HepG2 (cell line): ENCODE data around the gene ACTR1A. TPM values are rescaled to one million over a fixed set of nuclear protein-coding genes. Genes with fewer than 3 reads are reported as not detected.
A peak's percentile ranks its signal among the peaks of the same experiment; 100 is the strongest.

ENCODE experiments used
- AGO1 ChIP-seq: fragments of 200-400 bp; formaldehyde crosslinking; IDR thresholded peaks from 2 replicates; pipeline ENCODE4 v1.6.1; 2017; ENCODE audit warnings: mild to moderate bottlenecking, low read depth, low read length, moderate library complexity; ENCODE audit not compliant: poor library complexity, severe bottlenecking
- FOXC1 ChIP-seq: sonication (generic); formaldehyde crosslinking; IDR thresholded peaks from 2 replicates; pipeline ENCODE4 v1.8.0; 2022; ENCODE audit warnings: mild to moderate bottlenecking, missing genetic modification reagents, borderline replicate concordance
- KLF16 ChIP-seq, 2 experiments: sonication (generic) in 1 of 2; formaldehyde crosslinking in 1 of 2; IDR thresholded peaks; 2 replicates each; pipeline versions ENCODE4 v1.6.1 to v1.8.0; 2016 to 2023; ENCODE audit warnings: missing genetic modification reagents in 2 of 2, missing compliant biosample characterization in 1 of 2
- NFYC ChIP-seq: IDR thresholded peaks from 2 replicates; pipeline ENCODE4 v1.6.1; 2016; ENCODE audit warnings: missing genetic modification reagents, missing compliant biosample characterization
- TCF12 ChIP-seq, 2 experiments: fragments of 450-650 bp in 1 of 2; sonication (generic) in 1 of 2; formaldehyde crosslinking in 1 of 2; IDR thresholded peaks; 2 replicates each; pipeline versions ENCODE4 v1.6.1 to v1.8.0; 2017 to 2022; ENCODE audit warnings: antibody characterized with exemption in 1 of 2, mild to moderate bottlenecking in 1 of 2, missing genetic modification reagents in 1 of 2, moderate library complexity in 1 of 2
- TOPORS ChIP-seq: sonication (generic); formaldehyde crosslinking; IDR thresholded peaks from 2 replicates; pipeline ENCODE4 v1.8.0; 2023; ENCODE audit warnings: mild to moderate bottlenecking, missing genetic modification reagents
- ZFP36L1 ChIP-seq: sonication (generic); formaldehyde crosslinking; IDR thresholded peaks from 2 replicates; pipeline ENCODE4 v1.8.0; 2022; ENCODE audit warnings: mild to moderate bottlenecking, missing genetic modification reagents, moderate library complexity
- ZKSCAN1 ChIP-seq: fragments of 150-350 bp; IDR thresholded peaks from 2 replicates; pipeline ENCODE4 v1.6.1; 2014; ENCODE audit warnings: low read length
- ZNF547 ChIP-seq: sonication (generic); formaldehyde crosslinking; IDR thresholded peaks from 2 replicates; pipeline ENCODE4 v1.5.1; 2020; ENCODE audit warnings: mild to moderate bottlenecking, missing genetic modification reagents
- ZNF558 ChIP-seq: sonication (generic); formaldehyde crosslinking; IDR thresholded peaks from 2 replicates; pipeline ENCODE4 v1.9.0; 2022; ENCODE audit warnings: mild to moderate bottlenecking, missing genetic modification reagents, borderline replicate concordance
- ZNF563 ChIP-seq: sonication (generic); formaldehyde crosslinking; IDR thresholded peaks from 2 replicates; pipeline ENCODE4 v1.8.0; 2022; ENCODE audit warnings: mild to moderate bottlenecking, moderate library complexity, missing genetic modification reagents
- polyA plus RNA-seq, 8 experiments: library from polyadenylated mRNA; depleted of rRNA in 3 of 8; stranded (reverse) in 7 of 8; unstranded in 1 of 8; fragments of >200 nt; fragmentation: Illumina TruSeq in 4 of 8; extraction: Trizol in 4 of 8; gene quantifications; 2 replicates each; pipeline versions ENCODE4 v1.2.1 to v1.2.3, GENCODE V29; 2011 to 2016; ENCODE audit warnings: low read depth in 4 of 8, missing spikeins in 1 of 8, mixed read lengths in 1 of 8; ENCODE audit not compliant: insufficient read depth in 1 of 8
- total RNA-seq, 5 experiments: library from RNA; depleted of rRNA; stranded (reverse); fragments of >200 nt; fragmentation: Illumina TruSeq; extraction: Trizol; gene quantifications; 2 replicates each; pipeline ENCODE4 v1.2.3, GENCODE V29; 2016; ENCODE audit warnings: low read depth in 1 of 5
- TF ChIP-seq, protein P1 (sequence below): sonication (generic); formaldehyde crosslinking; IDR thresholded peaks from 2 replicates; pipeline ENCODE4 v1.4.0; 2020; ENCODE audit warnings: missing genetic modification reagents, borderline replicate concordance
- TF ChIP-seq, protein P2 (sequence below): sonication (generic); formaldehyde crosslinking; IDR thresholded peaks from 2 replicates; pipeline ENCODE4 v1.5.0; 2020; ENCODE audit warnings: mild to moderate bottlenecking, missing genetic modification reagents, borderline replicate concordance
- TF ChIP-seq, protein P3 (sequence below): sonication (generic); formaldehyde crosslinking; IDR thresholded peaks from 2 replicates; pipeline ENCODE4 v1.4.0; 2020; ENCODE audit warnings: missing genetic modification reagents

The ACTR1A gene
- total and polyA plus RNA-seq, 2 of the 13 experiments (the other 11 are each of a cell fraction or from before 2014, with no cell fraction given): 59.6 to 62.8 TPM

DNA sequence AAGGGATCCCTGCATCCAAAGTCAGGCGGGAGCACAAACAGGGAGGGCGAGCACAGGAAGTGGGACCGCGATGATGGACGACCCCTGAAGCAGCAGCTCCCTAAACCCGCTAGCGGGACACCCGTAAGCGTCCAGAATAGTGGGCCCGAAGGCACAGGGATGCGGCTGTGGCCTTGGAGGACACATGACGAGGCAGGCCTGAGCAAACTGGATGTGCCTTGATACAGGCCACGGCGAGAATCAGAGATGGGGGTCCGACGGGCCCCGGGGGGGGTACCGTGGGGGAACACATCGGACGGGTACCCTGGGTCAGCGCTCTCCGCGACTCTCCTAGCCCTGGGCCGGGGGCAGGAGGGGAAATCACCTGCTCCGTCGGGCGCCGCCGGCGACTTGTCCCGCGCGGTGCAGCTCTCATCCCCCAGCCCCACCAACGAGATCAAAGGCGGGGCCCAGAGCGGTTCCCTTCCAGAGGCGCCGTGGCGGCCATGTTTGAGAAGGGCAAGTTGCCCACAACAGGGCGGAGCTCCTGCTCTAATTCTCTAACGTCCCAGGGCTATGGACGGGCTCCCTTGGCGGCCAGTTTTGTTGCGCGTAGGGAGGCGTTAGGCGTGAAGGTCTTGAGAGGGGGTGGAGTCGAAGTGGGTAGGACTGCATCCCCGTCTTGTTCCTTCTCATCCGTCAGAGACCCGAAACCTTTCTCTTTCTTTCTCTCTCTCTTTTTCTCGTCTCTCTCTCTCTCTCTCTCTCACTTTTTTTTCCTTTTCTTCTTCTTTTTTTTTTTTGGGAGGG is 70.2 kb downstream of the ACTR1A start, which contains the start of gene CUEDC2 (continued):
- TF ChIP-seq FOXC1 (CRISPR knock-in tag): no peak
- TF ChIP-seq ZNF558 (CRISPR knock-in tag): peak; percentile 55; the same call in 1 of the 2 replicates
- TF ChIP-seq, protein P1, sequence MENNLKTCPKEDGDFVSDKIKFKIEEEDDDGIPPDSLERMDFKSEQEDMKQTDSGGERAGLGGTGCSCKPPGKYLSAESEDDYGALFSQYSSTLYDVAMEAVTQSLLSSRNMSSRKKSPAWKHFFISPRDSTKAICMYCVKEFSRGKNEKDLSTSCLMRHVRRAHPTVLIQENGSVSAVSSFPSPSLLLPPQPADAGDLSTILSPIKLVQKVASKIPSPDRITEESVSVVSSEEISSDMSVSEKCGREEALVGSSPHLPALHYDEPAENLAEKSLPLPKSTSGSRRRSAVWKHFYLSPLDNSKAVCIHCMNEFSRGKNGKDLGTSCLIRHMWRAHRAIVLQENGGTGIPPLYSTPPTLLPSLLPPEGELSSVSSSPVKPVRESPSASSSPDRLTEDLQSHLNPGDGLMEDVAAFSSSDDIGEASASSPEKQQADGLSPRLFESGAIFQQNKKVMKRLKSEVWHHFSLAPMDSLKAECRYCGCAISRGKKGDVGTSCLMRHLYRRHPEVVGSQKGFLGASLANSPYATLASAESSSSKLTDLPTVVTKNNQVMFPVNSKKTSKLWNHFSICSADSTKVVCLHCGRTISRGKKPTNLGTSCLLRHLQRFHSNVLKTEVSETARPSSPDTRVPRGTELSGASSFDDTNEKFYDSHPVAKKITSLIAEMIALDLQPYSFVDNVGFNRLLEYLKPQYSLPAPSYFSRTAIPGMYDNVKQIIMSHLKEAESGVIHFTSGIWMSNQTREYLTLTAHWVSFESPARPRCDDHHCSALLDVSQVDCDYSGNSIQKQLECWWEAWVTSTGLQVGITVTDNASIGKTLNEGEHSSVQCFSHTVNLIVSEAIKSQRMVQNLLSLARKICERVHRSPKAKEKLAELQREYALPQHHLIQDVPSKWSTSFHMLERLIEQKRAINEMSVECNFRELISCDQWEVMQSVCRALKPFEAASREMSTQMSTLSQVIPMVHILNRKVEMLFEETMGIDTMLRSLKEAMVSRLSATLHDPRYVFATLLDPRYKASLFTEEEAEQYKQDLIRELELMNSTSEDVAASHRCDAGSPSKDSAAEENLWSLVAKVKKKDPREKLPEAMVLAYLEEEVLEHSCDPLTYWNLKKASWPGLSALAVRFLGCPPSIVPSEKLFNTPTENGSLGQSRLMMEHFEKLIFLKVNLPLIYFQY (CRISPR knock-in tag): peak; percentile 70; the same call in 1 of the 2 replicates
- TF ChIP-seq, protein P2, sequence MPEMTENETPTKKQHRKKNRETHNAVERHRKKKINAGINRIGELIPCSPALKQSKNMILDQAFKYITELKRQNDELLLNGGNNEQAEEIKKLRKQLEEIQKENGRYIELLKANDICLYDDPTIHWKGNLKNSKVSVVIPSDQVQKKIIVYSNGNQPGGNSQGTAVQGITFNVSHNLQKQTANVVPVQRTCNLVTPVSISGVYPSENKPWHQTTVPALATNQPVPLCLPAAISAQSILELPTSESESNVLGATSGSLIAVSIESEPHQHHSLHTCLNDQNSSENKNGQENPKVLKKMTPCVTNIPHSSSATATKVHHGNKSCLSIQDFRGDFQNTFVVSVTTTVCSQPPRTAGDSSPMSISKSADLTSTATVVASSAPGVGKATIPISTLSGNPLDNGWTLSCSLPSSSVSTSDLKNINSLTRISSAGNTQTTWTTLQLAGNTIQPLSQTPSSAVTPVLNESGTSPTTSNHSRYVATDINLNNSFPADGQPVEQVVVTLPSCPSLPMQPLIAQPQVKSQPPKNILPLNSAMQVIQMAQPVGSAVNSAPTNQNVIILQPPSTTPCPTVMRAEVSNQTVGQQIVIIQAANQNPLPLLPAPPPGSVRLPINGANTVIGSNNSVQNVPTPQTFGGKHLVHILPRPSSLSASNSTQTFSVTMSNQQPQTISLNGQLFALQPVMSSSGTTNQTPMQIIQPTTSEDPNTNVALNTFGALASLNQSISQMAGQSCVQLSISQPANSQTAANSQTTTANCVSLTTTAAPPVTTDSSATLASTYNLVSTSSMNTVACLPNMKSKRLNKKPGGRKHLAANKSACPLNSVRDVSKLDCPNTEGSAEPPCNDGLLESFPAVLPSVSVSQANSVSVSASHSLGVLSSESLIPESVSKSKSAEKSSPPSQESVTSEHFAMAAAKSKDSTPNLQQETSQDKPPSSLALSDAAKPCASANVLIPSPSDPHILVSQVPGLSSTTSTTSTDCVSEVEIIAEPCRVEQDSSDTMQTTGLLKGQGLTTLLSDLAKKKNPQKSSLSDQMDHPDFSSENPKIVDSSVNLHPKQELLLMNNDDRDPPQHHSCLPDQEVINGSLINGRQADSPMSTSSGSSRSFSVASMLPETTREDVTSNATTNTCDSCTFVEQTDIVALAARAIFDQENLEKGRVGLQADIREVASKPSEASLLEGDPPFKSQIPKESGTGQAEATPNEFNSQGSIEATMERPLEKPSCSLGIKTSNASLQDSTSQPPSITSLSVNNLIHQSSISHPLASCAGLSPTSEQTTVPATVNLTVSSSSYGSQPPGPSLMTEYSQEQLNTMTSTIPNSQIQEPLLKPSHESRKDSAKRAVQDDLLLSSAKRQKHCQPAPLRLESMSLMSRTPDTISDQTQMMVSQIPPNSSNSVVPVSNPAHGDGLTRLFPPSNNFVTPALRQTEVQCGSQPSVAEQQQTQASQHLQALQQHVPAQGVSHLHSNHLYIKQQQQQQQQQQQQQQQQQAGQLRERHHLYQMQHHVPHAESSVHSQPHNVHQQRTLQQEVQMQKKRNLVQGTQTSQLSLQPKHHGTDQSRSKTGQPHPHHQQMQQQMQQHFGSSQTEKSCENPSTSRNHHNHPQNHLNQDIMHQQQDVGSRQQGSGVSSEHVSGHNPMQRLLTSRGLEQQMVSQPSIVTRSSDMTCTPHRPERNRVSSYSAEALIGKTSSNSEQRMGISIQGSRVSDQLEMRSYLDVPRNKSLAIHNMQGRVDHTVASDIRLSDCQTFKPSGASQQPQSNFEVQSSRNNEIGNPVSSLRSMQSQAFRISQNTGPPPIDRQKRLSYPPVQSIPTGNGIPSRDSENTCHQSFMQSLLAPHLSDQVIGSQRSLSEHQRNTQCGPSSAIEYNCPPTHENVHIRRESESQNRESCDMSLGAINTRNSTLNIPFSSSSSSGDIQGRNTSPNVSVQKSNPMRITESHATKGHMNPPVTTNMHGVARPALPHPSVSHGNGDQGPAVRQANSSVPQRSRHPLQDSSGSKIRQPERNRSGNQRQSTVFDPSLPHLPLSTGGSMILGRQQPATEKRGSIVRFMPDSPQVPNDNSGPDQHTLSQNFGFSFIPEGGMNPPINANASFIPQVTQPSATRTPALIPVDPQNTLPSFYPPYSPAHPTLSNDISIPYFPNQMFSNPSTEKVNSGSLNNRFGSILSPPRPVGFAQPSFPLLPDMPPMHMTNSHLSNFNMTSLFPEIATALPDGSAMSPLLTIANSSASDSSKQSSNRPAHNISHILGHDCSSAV (CRISPR knock-in tag): no peak
- no peak for TF ChIP-seq TCF12 (IDR thresholded peaks at IDR 0.05)
- no peak for TF ChIP-seq TCF12 (CRISPR knock-in tag; IDR thresholded peaks at IDR 0.05)
- peak in 1 of 2 experiments; percentile 88; a peak in 2 of 4 replicates for TF ChIP-seq KLF16 (CRISPR knock-in tag; IDR thresholded peaks at IDR 0.05)
- peak; percentile 68 for TF ChIP-seq AGO1
- no peak for TF ChIP-seq ZFP36L1 (CRISPR knock-in tag)
- TF ChIP-seq TOPORS: no peak
- peak; percentile 68; the same call in 1 of the 2 replicates for TF ChIP-seq ZNF563 (CRISPR knock-in tag)
- TF ChIP-seq, protein P3, sequence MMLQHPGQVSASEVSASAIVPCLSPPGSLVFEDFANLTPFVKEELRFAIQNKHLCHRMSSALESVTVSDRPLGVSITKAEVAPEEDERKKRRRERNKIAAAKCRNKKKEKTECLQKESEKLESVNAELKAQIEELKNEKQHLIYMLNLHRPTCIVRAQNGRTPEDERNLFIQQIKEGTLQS: 0 out of 2 replicates have a peak, but pooled peaks have one; percentile 20
- TF ChIP-seq NFYC (CRISPR knock-in tag): peak; percentile 56
- TF ChIP-seq ZKSCAN1: no peak; the same call in 1 of the 2 replicates
- TF ChIP-seq ZNF547: peak; percentile 85
